ENCODE data around the gene PDGFB.
A peak's percentile ranks its signal among the peaks of the same experiment; 100 is the strongest.

Gene PDGFB

DNA sequence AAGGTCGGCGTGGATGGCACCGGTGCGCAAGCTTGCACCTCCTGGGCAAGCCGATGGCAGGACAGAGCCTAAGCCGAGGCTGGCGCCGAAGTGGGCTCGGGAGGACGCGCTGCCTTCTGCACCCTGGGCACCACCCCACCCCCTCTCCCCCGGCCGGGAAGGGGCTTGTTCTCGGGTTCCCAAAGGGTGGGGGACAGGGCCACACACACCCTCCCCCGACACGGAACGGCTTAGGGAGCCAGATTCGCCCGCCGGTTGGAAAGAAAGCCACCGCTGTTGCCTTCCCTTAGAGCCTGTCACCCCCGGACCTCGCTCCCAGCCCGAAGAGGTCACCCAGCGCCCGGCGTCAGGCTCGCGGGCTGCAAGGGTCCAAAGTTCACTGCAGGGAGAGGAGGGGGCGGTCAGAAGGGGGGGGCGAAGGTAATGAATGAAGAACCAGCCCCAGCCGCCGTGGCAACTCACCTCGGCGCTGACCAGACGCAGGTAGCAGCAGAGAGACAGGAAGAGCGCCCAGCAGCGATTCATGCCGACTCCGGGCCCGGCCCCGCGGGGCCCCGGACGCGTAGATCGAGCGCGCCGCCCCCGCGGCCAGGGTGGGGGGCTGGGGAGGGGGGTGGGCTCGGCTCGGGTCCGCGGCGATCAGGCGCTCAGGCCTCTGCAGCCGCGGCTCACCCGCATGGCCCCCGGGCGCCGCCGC is 1.2 kb downstream of the PDGFB start:
- no peak overlapping the region for H3K27ac Mint-ChIP-seq
- H3K4me3 Mint-ChIP-seq: peak overlapping the region; percentile 61
- DNase-seq: no peak
- peaks cover 97% of the 10 kb centered on the region for H3K27me3 Mint-ChIP-seq
- no peaks in the 10 kb centered on the region for H3K9me3 Mint-ChIP-seq
- H3K36me3 Mint-ChIP-seq: peaks cover 1% of the 10 kb centered on the region
- H3K4me1 Mint-ChIP-seq: peaks cover 42% of the 10 kb centered on the region
- CTCF ChIA-PET: no interaction called here

DNA sequence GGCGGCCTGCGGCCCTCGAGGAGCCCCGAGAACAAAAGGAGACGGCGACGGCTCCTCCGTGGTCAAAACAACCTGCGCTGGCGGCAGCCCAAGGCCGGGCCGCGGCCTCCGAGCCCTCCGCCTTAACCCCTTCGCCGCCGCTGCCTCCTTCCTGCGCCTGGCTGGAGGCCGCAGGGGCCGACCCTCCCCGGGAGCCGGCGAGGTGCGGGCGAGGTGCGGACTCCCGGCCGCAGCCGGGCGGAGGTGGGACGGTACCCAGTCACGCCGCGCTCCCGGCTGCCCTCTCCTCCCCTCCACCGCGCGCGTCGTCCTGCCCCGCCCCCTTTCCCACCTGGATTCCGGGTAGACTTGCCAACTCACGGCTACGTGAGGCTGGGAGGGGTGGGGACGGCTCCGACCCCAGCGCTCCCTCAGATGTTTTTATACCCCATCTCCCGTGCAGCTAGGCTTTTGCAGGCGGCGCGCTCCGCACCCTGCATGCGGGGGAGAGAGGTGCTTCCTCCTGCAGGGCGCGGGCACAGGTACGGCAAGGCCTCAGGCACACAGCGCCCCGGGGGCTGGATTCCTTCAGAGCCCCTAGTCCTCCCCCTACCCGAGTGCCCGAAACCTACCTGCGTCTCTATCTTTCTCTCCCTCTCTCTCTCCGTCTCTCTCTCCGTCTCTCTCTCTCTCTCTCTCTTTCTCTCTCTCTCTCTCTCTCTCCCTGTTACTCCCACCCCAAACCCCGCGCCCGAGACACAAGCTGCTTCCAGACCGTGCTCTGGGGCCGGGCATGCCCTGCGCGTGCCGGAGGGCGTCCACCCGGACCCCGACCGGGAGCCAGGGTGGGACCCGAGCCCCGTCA is 2.0 kb downstream of the PDGFB start:
- Mint-ChIP-seq H3K9me3 (no peaks in the 10 kb centered on the region), H3K4me1 (peaks cover 45% of the 10 kb centered on the region), H3K27ac (peak overlapping the region; percentile 42), H3K4me3 (peak overlapping the region; percentile 72), H3K27me3 (peaks cover 97% of the 10 kb centered on the region), H3K36me3 (peaks cover 1% of the 10 kb centered on the region)
- DNase-seq: peak; percentile 51
- CTCF ChIA-PET: no interaction called here

DNA sequence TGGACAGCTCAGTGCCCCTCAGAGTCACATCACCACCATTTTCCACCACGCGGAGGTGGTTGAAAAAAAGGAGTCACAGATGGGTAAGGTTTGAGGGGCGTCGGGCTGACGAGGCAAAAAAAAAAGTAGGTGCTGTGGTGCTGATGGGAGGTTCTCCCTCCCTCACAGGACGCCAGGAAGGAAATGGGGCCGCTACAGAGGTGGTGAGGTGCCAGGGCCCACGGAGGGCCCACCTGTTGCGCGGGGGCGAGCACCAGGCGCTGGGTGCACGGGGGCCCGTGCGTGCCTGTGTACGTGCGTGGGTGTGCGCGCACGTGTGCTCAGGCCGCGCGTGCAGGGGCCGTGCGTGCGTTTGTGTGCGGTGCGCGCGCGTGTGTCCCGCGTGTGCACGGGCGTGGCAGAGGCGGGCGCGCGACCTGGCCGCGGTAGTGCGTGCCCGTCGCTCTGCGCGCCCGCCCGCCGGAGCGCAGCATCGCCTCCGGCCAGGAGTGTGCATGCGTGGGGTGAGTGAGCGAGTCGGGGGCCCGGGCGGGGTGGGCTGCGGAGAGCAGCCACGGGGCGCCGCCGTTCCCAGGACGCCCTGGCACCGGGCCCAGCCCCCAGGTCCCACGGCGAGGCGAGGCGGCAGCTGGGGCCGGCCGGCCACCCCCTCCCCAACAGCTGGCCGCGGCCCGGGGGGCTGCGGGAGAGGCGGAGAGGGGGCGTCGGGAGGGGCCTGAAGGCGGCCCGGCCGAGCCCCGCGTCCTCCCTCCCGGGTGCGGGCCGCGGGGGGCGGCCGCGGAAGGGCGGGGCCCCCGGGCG is 2.8 kb downstream of the PDGFB start:
- Mint-ChIP-seq H3K27me3 (peaks cover 97% of the 10 kb centered on the region), H3K9me3 (no peaks in the 10 kb centered on the region), H3K4me3 (peak overlapping the region; percentile 57), H3K4me1 (peaks cover 53% of the 10 kb centered on the region), H3K27ac (peak overlapping the region; percentile 82), H3K36me3 (peaks cover 1% of the 10 kb centered on the region)
- DNase-seq: peak; percentile 47
- CTCF ChIA-PET: interaction anchor here (1.4 kb wide), 1 partner anchor 71 kb away, joined by 6 read pairs; no protein-coding TSS in a partner anchor

DNA sequence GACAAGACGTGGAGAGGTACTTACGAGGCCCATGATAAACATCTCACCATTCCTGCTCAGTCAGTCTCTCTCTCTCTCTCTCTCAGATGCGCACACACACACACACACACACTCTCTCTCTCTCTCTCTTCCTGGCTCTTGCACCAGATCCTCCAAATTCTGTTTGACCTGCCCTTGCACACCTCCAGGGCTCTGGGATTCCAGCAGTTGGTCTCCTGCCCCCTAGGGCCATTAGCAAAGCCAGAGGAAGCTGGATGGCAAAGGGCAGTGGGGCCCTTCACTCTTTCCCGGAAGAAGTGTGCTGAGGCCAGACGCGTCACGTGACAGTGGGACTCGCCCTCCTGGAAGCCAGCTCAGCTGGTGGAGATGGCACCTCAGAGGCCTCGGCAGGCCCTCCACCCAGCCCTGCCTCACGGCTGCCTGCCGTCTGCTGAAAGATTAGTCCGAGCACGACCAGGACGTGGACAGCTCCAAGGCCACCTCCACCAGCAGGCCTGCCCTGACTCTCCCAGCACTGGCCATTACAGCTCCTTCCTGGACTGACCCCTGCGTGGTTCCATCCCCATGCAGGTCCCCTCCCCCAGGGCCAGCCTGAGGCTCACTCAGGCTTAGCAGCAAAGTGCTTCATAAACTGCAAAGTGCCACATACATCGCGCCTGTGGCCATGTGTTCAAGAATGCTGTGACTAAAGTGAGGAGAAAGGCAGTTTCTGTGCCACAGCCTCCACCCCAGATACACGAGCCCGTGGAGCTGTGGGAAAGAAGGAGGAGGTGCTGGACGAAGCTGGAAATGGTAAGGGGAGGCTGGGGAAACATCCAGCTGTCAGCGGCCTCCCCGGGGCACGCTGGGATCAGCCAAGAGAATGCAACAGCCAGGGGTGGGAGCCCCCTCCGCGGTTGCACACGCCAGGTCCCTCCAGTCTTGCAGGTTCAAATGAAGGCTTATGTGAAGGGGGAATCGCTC is 3.7 kb downstream of the PDGFB start:
- Mint-ChIP-seq H3K27me3 (peaks cover 97% of the 10 kb centered on the region), H3K27ac (peak overlapping the region; percentile 82), H3K4me1 (peaks cover 61% of the 10 kb centered on the region), H3K36me3 (peaks cover 1% of the 10 kb centered on the region), H3K9me3 (no peaks in the 10 kb centered on the region), H3K4me3 (peak overlapping the region; percentile 57)
- CTCF ChIA-PET: interaction anchor here (1.4 kb wide), 1 partner anchor 70 kb away, joined by 6 read pairs; no protein-coding TSS in a partner anchor
- peak; percentile 60 for DNase-seq

DNA sequence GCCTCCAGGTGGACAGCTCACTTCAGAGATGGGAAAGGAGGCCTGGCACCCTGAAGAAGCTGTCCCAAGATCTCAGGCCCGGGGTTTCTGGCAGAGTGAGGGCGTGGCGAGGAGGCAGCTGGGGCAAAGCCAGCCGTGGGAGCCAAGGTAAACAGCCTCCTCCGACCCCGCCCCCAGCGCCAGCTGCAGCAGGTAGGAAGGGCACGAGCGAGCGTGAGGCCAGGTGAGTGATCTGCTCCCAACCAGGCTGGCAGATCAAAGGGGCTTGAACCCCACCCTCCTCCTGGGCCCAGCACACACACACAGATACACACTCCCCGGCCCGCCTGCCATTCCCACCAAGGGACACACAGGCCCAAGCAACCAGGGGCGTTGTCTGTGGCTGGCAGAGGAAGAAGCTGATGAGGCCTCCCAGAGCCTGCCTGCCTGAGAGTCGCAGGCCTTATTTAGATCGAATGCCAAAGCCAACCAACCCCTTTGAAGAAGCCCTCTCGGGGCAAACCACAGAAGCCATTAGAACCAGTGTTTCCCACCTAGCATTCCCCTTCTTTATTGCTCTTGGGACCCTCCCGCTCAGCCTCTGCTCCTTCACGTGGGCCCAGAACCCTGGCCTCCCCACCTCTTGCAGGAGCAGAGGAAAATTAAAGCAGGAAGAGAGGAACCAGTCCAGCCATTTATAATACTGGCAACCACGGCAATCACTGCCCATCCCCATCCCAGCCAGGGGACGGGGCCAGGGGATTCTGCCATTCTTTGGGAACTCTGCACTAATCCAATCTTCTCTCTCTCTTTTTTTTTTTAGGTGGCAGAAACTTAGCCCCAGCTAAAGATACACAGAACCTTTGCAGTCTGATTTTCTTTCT is 5.0 kb downstream of the PDGFB start:
- peak overlapping the region; percentile 57 for H3K4me3 Mint-ChIP-seq
- H3K4me1 Mint-ChIP-seq: peaks cover 68% of the 10 kb centered on the region
- peak overlapping the region; percentile 82 for H3K27ac Mint-ChIP-seq
- H3K36me3 Mint-ChIP-seq: peaks cover 1% of the 10 kb centered on the region
- CTCF ChIA-PET: no interaction called here
- H3K9me3 Mint-ChIP-seq: no peaks in the 10 kb centered on the region
- DNase-seq: peak; percentile 39
- peaks cover 97% of the 10 kb centered on the region for H3K27me3 Mint-ChIP-seq

DNA sequence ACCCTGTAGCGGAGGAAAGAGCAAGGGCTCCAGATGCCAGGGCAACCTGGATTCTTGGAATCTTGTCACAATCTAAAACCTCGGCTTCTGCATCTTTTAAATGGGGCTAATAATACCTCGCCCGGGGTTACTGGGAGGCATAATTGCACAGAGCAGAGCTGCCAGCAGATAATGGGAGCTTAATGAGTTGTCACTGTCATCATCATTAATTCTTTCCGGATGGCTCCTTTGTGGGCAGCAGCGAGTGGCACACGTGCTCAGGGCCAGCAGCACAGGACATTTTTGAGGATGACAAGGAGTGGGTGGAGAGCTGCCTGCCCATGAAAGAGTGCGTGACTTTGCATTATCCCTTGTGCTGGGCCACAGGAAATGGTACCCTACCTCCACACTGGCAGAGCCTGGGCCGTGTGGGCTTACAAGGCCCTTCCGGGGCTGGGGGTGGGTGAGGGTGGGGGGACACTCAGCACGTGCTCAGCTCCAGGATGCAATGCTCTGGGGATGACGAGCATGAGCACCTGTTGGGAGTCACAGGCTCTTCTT is 5.7 kb downstream of the PDGFB start:
- H3K4me3 Mint-ChIP-seq: no peak overlapping the region
- CTCF ChIA-PET: no interaction called here
- no peaks in the 10 kb centered on the region for H3K36me3 Mint-ChIP-seq
- no peaks in the 10 kb centered on the region for H3K9me3 Mint-ChIP-seq
- peaks cover 97% of the 10 kb centered on the region for H3K27me3 Mint-ChIP-seq
- H3K27ac Mint-ChIP-seq: no peak overlapping the region
- DNase-seq: no peak
- peaks cover 66% of the 10 kb centered on the region for H3K4me1 Mint-ChIP-seq

DNA sequence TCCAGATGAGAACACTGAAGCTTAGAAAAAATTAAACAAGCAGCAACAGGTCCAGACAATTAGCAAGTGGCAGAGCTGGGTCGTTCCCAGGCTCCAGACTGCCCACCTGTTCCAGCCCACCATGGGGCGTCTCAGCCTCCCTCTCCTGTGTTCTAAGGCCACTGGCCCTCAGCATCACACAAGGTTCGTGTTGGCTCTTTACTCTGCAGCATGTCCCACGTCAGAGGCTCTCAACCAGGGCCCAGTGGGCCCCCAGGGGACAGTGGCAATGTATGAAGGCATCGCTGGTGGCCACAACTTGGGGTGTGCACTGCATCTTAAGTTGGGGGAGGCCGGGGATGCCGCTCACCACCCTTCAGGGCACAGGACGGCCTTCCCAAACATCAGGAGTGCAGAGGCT is 6.2 kb downstream of the PDGFB start:
- no peak overlapping the region for H3K27ac Mint-ChIP-seq
- H3K4me3 Mint-ChIP-seq: no peak overlapping the region
- H3K4me1 Mint-ChIP-seq: peaks cover 64% of the 10 kb centered on the region
- H3K36me3 Mint-ChIP-seq: no peaks in the 10 kb centered on the region
- peaks cover 97% of the 10 kb centered on the region for H3K27me3 Mint-ChIP-seq
- no peak for DNase-seq
- CTCF ChIA-PET: no interaction called here
- no peaks in the 10 kb centered on the region for H3K9me3 Mint-ChIP-seq

DNA sequence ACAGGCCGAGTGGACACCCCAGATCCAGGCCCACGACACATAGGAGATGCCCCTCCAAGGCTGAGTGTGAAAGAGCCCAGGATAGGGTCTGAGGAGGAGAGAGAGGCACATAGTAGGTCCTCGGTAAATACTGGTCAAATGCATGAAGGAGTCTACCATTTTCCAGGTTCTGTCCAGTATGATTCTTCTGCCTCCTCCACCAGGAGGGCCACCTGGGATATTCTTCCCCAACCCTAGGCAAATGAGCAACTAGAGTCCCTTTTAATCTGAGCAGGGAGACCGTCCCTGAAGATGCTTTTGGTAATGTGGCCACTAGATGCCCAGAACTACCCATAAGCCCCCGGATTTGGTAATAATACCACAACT is 6.7 kb downstream of the PDGFB start:
- Mint-ChIP-seq H3K36me3 (no peaks in the 10 kb centered on the region), H3K9me3 (no peaks in the 10 kb centered on the region), H3K4me1 (peaks cover 62% of the 10 kb centered on the region), H3K4me3 (no peak overlapping the region), H3K27me3 (peaks cover 97% of the 10 kb centered on the region), H3K27ac (no peak overlapping the region)
- CTCF ChIA-PET: no interaction called here
- DNase-seq: no peak

DNA sequence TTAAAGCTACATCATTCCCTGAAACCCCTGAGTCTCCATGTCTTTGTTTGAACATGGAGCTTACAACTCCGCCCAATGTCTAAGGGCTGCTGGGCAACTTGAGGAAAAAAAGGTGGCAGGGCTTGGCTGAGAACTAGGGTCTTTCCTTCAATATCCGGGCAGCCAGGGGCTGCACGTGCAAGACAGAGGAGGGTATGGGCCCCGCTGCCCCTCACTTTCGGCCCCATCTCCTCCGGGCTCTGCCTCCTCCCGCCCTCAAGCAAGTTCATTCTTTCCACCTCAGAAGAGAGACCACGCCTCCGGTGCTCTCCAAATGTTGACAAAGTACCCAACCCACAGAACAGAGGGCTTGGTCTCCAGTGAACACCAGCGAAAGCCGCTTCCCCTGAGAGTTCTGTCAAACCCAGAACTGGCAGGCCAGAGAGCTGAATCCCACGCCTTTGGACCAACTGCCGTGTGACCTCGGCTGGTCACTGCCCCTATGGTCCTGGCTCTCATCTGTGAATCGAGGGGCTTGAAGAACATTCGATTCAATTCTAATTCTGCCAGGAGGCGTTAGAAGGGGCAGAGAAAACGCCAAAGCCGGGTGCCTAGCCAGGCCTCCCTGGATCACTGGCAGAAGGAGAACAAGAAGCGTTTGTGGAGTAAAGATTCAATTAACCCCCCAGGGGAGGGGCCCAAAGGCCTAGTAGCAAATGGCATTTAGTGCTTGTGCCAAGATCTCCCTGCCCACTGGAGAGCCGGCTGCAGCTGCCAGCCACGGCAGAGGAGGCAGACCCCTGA is 7.3 kb downstream of the PDGFB start:
- Mint-ChIP-seq H3K9me3 (no peaks in the 10 kb centered on the region), H3K4me3 (no peak overlapping the region), H3K4me1 (peaks cover 58% of the 10 kb centered on the region), H3K27me3 (peaks cover 97% of the 10 kb centered on the region), H3K36me3 (no peaks in the 10 kb centered on the region), H3K27ac (no peak overlapping the region)
- CTCF ChIA-PET: interaction anchor here (2.2 kb wide), 1 partner anchor 66 kb away, joined by 6 read pairs; no protein-coding TSS in a partner anchor
- peak; percentile 40 for DNase-seq

DNA sequence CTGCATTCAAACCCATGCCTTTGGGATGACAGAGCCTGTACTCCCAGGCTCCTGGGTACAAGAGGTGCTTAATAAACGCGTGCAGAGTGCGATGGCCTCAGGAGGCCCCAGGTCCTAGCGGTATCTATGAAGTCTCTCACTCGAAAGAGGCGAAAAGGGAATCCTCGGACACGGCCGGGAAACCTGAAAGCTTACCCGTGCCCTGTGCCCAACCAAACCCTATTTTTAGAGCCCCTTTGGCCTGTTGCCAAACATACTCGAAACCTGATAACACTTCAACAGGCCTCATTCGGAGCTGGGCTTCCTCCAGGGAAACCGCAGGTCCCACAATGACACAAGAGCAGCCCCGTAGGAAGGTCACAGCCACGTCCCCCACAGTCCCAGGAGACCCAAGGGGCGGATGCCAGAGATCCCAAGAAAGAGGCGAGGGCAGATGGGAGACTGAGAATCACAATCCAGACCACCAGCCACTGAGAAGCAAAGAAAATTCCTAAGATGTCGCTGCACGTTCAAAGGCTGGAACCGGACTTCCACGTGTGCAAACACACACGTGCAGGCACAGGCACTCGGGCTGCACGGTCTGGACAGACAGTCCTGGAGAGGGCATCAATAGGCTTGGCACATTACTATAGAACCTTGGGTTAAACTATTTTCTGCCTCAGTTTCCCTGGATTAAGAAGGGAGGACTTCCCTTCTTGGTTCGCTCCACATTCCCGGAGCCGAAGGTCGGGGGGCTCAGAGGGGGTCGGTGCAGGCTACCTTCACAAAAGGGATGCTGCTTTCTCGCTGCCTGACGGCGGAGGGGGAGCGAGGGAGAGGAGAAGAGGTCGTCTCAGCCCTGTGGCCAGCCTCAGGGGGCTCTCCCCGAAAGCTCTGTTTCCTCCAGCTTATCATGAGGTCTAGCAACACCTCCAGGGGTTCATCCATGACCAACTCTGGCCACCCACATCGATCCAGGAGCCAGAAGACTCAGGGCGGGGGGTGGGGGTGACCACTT is 8.2 kb downstream of the PDGFB start:
- CTCF ChIA-PET: interaction anchor here (2.2 kb wide), 1 partner anchor 65 kb away, joined by 6 read pairs; no protein-coding TSS in a partner anchor
- peak; percentile 61 for DNase-seq
- no peaks in the 10 kb centered on the region for H3K36me3 Mint-ChIP-seq
- H3K4me3 Mint-ChIP-seq: peak overlapping the region; percentile 12
- peaks cover 98% of the 10 kb centered on the region for H3K27me3 Mint-ChIP-seq
- no peak overlapping the region for H3K27ac Mint-ChIP-seq
- no peaks in the 10 kb centered on the region for H3K9me3 Mint-ChIP-seq
- peaks cover 56% of the 10 kb centered on the region for H3K4me1 Mint-ChIP-seq

Measured in activated naive CD4-positive, alpha-beta T cell treated with anti-CD3 and anti-CD28 coated beads, Interleukin-2, amount 10 ng/mL, durations not matched to agents 7 days and 5 days (primary cell).